ENCODE results near the gene AGBL1.

Gene AGBL1

GRCh38 chr15:86328658-86329057, 249.0 kb downstream of the AGBL1 start:
- DNase-seq = peak; percentile 24

GRCh38 chr15:86329311-86330013, 249.8 kb downstream of the AGBL1 start:
- DNase-seq = no peak

GRCh38 chr15:86333819-86334218, 254.1 kb downstream of the AGBL1 start:
- DNase-seq = no peak

- no peak for DNase-seq
Measured at GRCh38 chr15:86336051-86336788, 256.5 kb downstream of the AGBL1 start.

GRCh38 chr15:86337071-86337470, 257.4 kb downstream of the AGBL1 start:
- DNase-seq = no peak

GRCh38 chr15:86347245-86347644, 267.6 kb downstream of the AGBL1 start:
- DNase-seq = no peak

DNA sequence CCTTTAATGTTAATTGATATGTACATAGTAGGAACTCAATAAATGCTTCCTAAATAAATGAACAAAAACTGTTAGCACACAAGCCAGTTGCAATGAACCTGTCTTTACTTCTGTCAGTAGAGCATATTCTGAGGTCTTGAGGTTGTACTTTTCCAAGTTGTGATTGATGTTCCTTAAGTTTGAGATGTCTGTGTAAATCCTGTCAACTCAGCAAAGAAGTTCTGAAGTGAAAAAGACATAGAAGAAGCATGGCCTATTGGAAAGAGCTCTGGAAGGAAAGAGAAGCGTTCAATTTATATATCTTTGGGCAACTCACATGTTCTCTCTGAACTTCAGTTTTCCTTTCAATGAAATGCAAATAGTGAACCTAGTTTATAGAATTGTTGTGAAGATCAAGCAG, 269.9 kb downstream of the AGBL1 start:
- no peak for DNase-seq

- DNase-seq = no peak
Measured at GRCh38 chr15:86353213-86353612, 273.5 kb downstream of the AGBL1 start.

GRCh38 chr15:86355361-86355760, 275.7 kb downstream of the AGBL1 start:
- no peak for DNase-seq

DNA sequence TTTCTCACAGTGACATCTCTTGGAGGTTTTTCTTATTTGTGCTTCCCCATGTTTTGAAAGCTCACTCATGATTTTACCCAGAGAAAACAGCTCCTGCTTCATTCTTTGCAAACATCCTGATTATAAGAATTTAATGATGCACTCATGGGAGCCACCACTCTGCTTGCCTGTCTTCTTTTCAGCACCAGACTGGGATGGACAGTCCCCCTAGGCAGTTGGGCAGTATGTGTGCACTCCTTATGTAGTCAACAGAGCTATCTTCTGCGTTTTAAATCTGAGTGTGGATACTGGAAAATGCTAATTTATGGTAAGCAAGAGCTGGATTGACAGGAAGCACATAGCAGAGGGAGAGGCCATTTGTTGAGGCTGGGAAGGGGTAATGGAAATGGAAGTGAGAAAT, 276.1 kb downstream of the AGBL1 start:
- DNase-seq = peak; percentile 20

GRCh38 chr15:86362555-86362954, 282.9 kb downstream of the AGBL1 start:
- no peak for DNase-seq

- no peak for DNase-seq
Measured at GRCh38 chr15:86373147-86373546, 293.5 kb downstream of the AGBL1 start.

GRCh38 chr15:86375733-86376280, 296.1 kb downstream of the AGBL1 start:
- no peak for DNase-seq

DNA sequence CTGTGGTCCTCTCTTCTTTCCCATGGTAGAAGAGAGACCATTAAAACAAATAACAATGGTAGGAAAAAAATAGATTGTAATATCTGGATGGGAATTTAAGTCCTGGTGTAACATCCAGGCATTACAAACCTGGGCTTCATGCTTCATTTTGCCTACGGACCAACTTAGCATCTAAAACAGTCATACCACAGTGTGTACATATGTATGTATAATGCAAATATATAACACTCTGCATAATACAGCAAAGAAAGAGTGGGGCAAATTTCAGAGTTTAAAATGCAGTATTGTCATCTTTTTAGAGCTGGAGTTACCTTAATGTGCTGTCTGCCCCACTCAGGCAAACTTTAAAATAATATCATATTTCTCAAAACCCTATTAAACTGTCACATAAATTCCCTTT, 298.2 kb downstream of the AGBL1 start:
- DNase-seq = no peak

GRCh38 chr15:86382341-86382740, 302.7 kb downstream of the AGBL1 start:
- no peak for DNase-seq

- no peak for DNase-seq
Measured at GRCh38 chr15:86383611-86384010, 303.9 kb downstream of the AGBL1 start.

- DNase-seq = peak; percentile 59
Measured at GRCh38 chr15:86384186-86384585, 304.5 kb downstream of the AGBL1 start.

- DNase-seq = no peak
Measured at GRCh38 chr15:86392296-86392695, 312.6 kb downstream of the AGBL1 start.

DNA sequence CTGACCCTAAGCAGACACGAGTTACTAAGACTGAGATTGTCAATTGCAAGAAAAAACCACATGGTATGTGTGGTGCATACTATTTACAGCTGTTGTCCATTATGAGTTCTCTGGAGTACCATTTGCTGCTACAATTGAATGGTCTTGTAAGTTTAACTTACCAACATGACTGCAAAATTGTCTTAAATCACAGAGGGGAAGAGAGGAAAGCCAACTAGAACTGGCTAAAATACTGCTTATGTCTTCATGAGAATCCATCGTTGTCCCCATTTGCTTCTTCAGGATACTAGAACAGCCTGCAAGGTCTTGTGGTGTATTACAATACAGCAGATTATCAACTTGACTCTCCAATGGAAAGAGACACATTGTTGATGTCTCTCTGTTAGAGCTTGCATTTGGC, 313.2 kb downstream of the AGBL1 start:
- no peak for DNase-seq

- no peak for DNase-seq
Measured at GRCh38 chr15:86394866-86395265, 315.2 kb downstream of the AGBL1 start.

GRCh38 chr15:86399041-86399954, 319.6 kb downstream of the AGBL1 start:
- peak; percentile 78 for DNase-seq

DNA sequence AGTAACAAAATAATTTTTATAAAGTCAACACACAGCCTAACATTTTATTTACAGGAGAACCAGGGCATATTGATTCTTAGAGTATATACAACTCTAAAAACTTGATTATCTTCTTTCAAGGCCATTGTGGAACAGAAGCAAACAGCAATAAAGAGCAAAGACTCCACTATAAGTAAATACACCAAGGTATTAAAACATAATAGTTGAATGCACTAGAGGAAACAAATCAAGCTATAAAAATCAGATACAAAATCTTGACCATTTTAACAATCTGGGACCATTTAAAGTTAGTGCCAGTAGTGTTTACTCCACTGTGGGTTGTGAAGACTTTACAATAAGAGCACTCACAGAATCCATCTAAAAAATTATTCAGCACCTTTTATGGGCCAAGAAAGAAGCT, 323.6 kb downstream of the AGBL1 start:
- no peak for DNase-seq

DNA sequence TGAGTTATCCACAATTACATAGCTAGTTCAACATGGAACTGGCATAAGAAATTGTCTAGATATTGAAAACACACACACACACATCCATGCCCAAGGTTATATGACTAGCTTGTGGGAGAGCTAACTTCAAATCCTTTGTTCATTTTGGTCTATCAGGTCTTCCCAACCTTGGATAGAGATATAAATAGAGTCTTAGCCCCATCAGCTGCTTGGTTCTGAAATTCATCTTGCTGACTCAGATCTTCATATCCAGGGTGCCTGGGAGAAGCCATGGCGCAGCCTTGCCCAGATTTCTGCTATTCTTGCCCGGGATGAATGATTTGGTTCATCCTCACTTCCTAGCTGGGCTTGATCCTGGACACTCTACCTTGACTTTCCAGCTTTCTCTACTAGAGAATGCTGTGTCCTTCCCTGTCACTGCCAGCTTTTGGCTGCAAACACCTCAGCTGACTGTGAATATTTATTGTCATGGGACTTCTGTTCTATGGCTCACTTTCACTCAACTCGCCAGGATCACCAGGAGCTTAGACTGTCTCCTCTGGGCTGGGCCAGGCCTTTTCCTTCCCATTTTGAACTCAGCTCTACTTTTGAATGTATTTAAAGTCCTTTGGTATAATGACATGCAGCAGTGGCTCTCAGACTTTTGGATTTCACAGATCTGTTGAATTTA, 324.4 kb downstream of the AGBL1 start:
- DNase-seq = no peak
